NCI-H510A treated with DMSO at 0.1 percent for 48 hours (cell line): Measurements from ENCODE around the gene EXOC6.
"Not testable (repeated sequence)": the region's sequence is repeated elsewhere in the genome, so short reads cannot be mapped to it uniquely, and the experiment has no call there.

Source experiments
- DNase-seq: peaks from one replicate; lab custom pipeline; 2025; lab: John Stamatoyannopoulos, UW

Gene EXOC6

DNA sequence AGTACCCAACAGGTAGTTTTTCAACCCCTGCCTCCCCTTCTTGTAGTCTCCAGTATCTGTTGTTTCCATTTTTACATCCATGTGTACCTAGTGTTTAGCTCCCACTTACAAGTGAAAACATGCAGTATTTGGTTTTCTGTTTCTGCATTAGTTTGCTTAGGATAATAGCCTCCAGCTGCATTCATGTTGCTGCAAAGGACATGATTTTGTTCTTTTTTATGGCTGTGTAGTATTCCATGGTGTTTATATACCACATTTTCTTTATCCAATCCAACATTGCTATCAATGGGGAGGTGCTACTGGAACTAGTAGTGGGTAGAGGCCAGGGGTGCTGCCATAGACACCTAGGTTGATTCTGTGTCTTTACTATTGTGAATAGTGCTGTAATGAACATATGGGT is 104.3 kb downstream of the EXOC6 start:
- DNase-seq, result not testable (repeated sequence)

DNA sequence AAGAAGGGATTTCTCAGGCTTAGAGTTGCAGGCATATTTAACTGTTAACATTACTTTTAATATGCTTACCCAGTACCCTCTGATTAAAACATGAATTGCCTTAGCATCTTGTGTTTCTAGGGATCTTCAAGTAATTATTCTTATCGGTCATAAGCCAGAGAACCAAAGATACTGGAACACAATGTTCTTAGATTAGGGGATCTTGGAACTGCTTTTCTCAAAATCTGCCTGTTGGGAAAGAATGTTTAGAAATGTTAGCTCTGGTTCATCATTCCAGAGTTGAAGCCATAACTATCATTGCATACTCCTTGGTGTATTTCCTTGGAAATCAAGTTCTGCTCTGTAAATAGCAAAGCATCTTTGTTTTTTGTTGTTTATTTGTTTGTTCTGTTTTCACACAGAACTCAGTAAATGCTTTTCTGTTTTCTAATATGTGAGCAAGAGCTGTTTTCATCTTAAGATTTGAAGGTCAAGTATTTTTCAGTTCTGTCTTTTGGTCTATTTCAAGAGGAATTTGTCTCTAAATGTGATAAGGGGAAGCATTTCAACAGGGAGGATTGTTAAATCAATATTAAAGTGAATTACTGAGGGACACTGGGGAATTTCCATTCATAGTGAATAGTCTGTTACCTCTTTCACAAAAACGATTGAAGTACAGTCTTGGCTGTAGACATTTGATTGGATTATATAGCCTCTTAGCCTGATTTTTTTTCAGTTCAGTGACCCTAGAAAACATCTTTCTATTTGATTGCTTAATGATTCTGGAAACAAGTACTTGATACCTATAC is 109.1 kb downstream of the EXOC6 start:
- DNase-seq, result no peak

DNA sequence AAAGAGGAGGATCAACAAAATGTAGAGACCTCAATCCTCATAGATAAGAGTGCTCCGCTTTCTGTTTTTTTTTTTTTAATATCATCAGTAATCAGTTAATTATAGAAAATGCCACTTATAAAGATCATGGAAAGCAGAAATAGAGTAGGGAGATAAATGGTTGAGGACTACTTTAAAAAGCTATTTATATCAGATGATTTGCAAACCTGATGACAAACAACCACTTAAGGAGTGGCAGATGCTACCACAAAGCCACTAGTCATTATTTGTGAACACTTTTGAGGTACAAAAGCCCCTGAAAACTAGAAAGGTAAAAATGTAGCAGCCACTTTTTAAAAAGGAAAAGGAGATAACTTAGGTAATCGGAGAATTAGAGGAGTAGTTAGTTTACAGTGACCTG is 113.3 kb downstream of the EXOC6 start:
- no peak for DNase-seq

DNA sequence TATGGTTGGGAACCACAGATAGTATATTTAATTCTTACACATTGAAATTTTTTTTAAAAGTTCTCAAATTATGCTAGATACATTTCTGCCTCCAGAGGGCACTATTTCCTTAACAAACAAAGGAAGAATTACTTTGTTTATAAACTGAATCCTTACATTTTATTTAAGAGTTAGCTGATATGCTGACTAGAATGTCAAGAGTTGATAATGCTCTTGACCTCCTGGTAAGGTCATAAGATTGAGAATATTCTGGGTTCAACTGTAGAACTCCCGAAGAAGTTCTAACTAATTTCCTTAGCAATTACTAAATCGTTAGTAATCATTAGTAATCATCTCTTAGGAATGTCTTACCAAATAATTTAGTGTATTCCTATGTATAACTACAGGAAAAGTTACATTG is 117.0 kb downstream of the EXOC6 start:
- DNase-seq, result peak; percentile 11

DNA sequence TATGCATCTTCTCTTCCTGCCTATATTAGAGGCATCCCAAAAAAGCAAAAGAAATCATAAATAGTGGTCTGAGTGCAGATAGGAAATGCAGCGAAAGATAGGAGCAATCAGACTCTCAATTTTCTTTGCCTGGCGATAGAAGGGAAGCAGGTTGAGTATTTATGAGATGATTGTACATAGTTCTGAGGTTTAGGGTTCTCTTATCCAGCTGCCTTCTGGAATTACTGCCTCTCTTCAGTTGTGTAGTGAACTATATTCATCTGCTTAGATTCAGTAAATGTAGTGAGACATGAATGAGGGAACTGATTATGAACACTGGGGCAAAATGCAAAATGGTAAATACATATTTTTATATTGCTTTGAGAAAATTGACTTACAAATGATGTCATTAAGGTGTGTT is 119.3 kb downstream of the EXOC6 start:
- DNase-seq, result no peak

DNA sequence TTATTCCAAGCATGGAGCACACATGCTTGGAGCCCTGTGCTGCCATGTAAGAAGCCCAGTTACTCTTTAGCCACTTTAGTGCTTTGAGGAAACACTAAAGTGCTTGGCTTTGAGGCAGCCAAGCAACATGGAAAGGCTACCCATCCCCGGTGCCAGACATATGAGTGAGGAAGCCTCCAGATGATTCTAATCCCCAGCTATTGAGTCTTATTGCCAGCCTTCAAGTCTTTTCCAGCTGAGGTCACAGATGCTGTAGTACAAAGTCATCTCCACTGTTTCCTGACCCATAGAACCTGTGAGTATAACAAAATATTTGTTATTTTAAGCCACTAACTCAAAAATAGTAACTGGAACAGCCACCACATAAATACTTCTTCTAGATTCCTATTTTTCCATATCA is 120.8 kb downstream of the EXOC6 start:
- no peak for DNase-seq

DNA sequence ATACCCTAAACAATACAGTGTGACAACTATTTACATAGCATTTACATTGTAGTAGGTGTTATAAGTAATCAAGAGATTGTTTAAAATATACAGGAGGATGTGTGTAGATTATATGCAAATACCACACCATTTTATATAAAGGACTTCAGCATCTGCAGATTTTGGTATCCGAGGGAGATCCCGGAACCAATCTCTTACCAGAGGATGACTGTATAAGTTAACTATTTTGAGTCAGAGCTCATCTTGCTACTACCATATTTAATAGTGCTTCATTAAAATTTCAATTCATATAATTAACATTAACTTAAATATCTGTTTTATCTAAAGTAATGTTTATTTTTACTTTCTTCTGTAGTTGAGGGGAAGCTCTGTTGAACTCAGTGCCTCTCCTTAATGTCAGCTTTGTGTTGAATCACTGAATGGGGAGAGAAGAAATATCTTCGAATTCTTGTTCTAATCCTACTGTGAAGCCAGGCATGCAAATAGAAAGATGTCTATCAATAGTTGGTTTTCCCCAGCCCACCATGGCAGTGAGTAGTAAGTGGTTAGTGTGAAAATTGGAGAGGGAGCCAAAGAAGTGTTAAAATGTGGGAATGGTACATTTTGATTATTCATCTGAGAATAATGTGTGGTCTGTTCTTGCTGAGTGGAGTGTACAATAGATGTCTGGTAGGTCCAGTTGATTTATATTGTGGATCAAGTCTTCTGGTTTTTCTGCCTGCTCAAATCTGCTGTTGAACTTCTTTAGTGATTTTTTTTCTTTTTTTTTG is 122.2 kb downstream of the EXOC6 start:
- no peak for DNase-seq

DNA sequence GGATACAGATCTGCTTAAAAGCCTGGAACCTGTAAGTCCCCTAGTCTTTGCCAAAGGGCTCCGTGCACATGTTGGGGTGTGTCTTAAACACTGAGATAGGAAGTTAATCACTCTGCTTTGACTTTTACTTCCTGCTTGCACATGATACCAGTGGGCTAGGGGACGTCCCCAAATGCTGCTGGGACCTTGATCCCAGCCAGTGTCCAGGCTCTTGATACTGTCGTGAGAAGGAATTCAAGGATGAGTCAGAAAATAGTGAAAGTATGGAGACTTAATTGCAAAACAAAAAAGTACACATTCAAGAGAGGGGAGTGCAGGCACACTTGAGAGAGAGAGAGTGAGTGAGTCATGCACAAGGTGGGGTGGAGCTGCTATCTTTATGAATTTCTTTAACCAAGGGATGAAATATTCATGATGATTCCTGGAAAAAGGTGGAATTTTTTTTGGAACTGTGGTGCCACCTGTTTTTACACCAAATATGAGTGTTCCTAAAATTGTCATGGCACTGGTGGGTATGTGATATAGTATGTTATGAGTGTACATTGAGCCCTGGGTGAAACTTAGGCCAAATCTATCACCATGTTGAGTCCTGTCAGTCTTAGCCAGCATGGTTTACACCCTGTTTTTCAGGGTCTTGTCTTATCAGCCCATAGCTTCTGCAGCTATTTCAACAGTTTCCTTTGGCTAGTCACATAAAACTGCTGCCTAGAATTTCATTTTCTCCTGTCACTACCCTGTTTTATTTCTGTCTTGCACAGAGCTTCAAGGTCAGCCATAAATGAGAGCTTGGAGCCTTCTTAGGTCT is 123.9 kb downstream of the EXOC6 start:
- no peak for DNase-seq

DNA sequence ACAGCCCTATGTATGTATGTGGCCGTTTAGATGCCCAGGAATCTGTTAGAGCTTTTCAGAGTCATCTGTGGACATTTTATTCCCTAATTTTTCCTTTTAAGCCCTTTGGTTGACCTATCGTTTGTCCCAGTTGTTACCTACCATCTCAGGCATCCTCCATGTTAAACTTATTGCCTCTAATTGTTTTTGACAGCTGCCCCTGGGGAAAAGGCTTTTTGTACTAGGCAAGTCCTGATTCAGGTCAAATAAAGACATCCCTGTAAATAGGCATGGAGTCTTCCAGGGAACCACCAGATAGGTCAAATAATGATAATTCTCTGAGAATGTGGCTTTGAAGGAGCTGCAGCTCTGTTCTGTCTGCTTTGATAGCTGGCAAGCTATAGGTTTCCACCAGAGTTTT is 124.6 kb downstream of the EXOC6 start:
- DNase-seq, result no peak

DNA sequence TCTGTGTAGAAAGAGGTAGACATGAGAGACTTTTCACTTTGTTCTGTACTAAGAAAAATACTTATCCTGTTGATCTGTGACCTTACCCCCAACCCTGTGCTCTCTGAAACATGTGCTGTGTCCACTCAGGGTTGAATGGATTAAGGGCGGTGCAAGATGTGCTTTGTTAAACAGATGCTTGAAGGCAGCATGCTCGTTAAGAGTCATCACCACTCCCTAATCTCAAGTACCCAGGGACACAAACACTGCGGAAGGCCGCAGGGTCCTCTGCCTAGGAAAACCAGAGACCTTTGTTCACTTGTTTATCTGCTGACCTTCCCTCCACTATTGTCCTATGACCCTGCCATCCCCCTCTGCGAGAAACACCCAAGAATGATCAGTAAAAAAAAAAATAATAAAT is 128.0 kb downstream of the EXOC6 start:
- DNase-seq, result not testable (repeated sequence)

DNA sequence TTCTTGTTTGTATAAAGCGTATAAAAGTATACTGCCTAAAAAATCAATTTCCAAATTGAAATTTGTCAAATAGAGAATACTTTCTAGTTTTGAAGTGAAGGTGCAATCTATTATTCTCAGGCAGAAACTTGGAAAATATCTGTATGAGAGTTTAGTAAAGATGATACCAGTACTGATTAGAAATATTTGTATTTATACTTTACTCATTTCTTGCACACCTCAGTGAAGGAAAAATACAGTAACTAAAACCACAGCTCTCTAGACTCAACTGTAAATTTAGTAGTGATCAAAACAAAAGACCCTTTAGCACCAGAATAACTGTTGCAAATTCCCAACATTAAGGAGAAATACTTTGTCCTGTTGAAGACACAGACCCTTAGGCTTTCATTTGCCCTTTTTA is 140.9 kb downstream of the EXOC6 start:
- no peak for DNase-seq

DNA sequence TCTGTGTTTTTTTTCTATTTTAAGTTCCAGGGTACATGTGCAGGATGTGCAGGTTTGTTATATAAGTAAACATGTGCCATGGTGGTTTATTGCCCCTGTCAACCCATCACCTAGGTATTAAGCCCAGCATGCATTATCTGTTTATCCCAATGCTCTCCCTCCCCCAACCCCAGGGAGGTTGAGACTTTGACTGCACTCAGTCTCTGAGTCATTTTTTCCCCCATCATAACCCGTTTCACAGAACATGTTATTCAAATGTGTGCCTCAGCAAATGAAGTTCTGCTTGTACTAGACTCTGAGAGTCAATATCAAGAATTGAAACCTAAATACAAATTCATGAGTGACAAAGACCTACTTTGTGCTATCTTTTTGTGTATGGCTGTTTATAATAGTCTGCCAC is 142.3 kb downstream of the EXOC6 start:
- DNase-seq, result no peak

DNA sequence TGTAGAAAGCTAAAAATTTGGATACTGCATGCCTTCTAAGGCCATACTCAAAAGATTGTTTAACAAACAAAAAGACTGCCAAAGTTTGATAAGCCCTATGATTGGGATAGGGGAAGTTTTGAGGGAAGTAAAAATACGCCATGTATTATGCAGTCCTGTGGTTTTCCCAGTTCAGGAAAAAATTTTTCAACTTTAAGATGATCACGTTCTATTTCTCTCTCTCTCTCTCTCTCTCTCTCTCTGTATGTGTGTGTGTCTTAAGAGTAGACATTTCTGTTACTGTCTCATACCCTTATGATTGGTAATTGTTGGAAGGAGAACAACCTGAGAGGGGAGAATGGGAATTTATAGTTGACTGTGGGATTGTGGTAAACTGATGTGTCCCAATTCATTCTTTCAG is 143.2 kb downstream of the EXOC6 start:
- DNase-seq, result no peak

DNA sequence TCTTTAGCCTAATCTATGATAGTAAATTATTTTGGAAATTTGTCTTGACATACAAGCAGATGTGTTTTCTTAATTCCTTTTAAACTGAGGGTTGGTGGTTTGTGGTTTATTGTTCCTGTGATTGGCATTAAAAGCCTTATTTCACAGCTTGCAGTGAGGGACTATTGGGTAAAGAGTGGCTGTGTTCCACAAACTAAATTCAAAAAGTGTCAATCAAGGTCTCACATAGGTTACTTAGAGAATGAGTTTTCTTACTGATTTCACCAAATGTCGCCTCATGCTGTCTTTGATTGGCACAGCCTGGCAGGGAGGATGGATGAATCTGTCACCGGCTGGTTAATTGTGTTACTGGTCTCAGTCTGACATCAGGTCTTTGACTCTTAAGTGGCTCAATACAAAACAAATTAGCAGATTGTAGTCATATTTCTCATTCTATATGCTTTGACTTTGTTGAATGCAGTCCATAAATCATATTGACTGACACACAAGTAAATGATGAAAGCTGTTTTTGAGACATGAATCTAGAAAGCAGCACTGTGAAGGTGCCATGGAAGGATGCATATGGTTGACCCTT is 145.5 kb downstream of the EXOC6 start:
- no peak for DNase-seq

DNA sequence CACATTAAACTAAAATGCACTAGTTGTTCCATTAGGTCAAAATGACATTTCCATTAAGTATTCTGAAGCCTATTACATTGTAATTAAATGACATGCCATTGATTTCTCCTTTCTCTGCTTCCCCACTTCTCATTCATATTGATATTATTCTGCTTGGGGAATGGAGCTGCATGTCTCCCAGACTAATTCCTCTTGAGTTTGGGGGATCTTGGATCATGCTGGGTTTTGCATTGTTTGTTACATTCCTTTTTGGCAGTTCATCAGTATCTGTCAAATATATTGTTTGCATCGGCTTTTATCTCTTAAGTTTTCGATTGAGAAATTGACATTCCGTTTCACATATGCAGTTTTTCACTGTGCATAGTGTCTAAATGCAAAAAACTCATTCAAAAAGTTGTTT is 147.2 kb downstream of the EXOC6 start:
- DNase-seq, result no peak

DNA sequence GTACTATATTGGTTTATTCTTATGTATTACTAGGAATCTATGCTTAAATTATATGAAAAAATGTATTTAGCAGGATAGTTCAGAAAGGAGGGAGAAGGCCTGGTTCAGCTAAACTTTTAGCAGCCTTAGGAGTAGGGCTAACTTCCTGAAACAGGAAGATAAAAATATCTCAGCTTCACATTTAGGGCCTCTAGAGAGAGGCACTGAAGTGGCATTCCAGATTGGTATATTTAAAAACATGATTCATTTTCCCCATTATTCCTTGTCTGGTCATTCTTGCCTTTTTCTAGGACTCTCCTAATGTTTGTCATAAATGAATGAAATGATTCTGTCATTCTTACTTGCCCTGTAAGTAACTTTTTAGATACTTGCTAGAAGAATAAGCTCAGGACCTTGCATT is 149.3 kb downstream of the EXOC6 start:
- no peak for DNase-seq

DNA sequence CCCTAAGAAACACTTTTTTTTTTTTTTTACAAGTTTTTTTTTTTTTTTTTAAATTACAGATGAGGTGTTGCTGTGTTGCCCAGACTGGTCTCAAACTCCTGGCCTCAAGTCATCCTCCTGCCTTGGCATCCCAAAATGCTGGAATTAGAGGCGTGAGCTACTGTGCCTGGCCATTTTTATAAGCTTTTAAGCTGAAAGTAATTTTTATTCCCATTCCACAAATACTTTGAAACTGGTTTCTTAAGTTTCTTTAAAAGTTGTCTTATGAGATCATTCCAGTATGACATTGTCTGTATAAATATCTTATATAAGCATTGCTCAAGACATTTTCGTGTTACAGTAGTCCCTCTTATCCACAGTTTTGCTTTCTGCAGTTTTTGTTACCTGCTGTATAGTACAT is 150.9 kb downstream of the EXOC6 start:
- DNase-seq, result no peak

DNA sequence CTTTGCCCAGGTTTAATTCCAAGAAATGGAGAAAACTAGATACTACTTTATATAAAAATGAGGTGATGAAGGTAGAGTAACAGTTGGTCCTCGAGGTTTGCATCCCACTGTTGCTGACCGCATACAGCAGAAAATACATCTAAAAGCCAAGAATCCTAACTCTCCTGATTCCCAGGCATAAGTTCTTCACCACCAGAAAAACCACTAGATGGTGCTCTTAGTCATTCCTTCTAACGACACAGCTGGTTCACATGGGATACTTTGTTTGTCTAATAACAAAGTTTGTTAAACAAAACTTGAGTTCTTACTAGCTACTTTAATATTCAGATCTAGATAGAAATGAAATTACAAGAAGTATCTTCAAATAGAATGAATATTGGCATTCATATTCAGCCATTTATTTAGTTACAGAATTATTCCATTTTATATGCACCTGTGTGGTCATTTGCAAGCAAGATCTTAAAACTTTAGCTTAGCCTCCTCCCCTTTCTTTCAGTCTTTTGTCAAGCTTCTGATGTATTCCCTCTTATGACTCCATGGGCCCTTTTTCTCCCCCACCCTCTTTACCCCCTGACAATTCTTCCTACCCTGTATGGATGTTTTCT is 158.2 kb downstream of the EXOC6 start:
- peak; percentile 19 for DNase-seq

DNA sequence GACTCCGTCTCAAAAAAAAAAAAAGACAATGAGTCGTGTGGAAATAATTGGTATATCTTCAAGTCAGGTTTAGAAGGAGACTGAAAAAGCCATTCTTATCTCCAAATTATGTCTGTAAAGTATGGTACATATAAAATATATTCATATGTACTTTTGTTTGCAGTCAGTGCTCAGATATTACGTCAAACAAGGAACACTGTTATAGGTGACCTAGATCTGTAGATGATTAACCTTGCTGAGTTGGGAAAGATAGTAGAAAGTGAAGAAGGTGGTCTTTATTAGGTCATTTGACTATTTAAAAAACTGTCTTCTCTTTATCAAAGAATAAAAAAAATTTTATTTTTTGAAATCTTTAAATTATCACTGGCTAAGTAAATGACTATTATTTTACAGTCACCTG is 167.4 kb downstream of the EXOC6 start:
- no peak for DNase-seq

DNA sequence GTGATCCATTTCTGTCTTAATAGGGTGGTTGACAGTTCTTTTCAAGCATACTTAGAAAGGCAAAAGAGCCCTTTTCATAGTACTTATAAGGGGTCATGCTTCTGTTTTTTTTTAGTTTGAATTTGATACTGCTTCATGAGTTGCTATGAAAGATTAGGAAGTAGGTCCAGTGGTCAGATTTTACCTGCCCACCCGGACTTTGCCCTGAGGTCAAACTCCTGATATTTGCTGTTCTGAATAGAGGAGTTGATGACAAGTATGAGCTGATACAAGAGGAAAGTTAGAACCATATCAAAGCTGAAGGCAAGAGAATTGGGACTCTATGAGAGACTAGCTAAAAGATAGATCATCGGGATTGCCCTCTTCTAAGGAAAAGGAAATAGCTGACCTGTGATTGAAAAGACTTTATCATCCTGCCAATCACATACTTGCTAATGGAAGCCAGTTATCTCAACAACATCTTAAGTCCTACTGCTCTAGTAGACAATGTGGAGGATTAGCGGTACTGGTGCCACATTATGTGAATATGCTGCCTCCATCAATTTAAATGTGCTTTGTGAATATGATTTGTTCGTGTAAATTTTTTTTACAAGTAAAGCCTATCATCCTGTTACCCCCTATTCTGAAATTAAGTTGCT is 174.8 kb downstream of the EXOC6 start:
- DNase-seq, result no peak

DNA sequence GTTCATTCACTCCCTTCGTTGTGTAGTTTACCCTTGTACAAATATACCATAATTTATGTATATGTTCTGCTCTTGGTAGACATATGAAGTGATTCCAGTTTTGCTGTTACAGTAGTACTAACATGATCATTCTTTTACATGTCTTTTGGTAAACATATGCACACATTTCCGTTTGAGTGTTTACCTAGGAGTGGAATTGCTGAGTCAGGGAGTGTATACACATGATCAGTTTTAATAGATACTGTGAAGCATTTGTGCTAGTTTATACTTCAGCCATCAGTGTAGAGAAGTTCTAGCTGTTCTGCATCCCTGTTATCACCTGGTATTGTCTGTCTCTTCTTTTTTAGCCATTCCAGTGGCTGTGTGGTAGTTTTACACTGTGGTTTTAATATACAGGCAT is 177.8 kb downstream of the EXOC6 start:
- DNase-seq, result peak; percentile 25

DNA sequence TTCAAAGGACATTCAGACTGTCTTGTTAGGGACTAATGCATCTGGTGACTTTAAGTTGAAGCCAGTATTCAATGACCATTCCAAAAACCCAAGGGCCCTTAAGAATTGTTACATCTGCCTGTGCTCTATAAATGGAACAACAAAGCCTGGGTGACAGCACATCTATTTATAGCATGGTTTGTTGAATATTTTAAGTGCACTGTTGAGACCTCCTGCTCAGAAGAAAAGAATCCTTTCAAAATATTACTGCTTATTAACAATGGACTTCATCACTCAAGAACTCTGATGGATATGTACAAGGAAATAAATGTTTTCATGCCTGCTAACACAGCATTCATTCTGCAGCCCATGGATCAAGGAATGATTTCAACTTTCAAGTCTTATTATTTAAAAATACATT is 179.2 kb downstream of the EXOC6 start:
- no peak for DNase-seq
